Immature natural killer cell (primary cell): ENCODE data around the gene CD69. TPM values are rescaled to one million over a fixed set of nuclear protein-coding genes. Genes with fewer than 3 reads are reported as not detected.
"Not testable (repeated sequence)": the region's sequence is repeated elsewhere in the genome, so short reads cannot be mapped to it uniquely, and the experiment has no call there.

Experiments used
- DNase-seq, 3 donors: peaks; one replicate each; pipeline ENCODE4 v3.0.0; 2022; ENCODE audit warnings: mixed read lengths in 1 of 3
- H3K27ac Mint-ChIP-seq, 6 donors: one replicate each; pipeline ENCODE4 v1.8.0; 2020; ENCODE audit warnings: mixed read lengths in 6 of 6, mild to moderate bottlenecking in 5 of 6, inconsistent platforms in 4 of 6, moderate library complexity in 3 of 6
- H3K27me3 Mint-ChIP-seq, 3 donors: one replicate each; pipeline ENCODE4 v1.8.0; 2020 to 2021; ENCODE audit warnings: low read depth in 3 of 3, mild to moderate bottlenecking in 3 of 3, mixed read lengths in 3 of 3, moderate library complexity in 3 of 3, inconsistent platforms in 1 of 3
- H3K36me3 Mint-ChIP-seq, 3 donors: one replicate each; pipeline ENCODE4 v1.8.0; 2020; ENCODE audit warnings: mixed read lengths in 3 of 3, inconsistent platforms in 2 of 3, mild to moderate bottlenecking in 2 of 3
- H3K4me1 Mint-ChIP-seq, 2 donors: one replicate each; pipeline ENCODE4 v1.8.0; 2020; ENCODE audit warnings: inconsistent platforms in 2 of 2, mild to moderate bottlenecking in 2 of 2, mixed read lengths in 2 of 2, moderate library complexity in 1 of 2
- H3K4me3 Mint-ChIP-seq, 5 donors: one replicate each; pipeline ENCODE4 v1.8.0; 2020; ENCODE audit warnings: mild to moderate bottlenecking in 5 of 5, mixed read lengths in 5 of 5, inconsistent platforms in 3 of 5, moderate library complexity in 3 of 5
- H3K9me3 Mint-ChIP-seq, 6 donors: one replicate each; pipeline ENCODE4 v1.8.0; 2020; ENCODE audit warnings: mild to moderate bottlenecking in 6 of 6, mixed read lengths in 6 of 6, inconsistent platforms in 4 of 6, moderate library complexity in 3 of 6
- polyA plus RNA-seq, 3 donors: library from polyadenylated mRNA; unstranded; fragments of 300-500 nt; fragmentation: Illumina TruSeq; gene quantifications; one replicate each; pipeline ENCODE4 v1.2.3, GENCODE V29; 2021

CD69 gene
- polyA plus RNA-seq, 3 donors from 2014 or later, result 142 to 434 (median 240) TPM

DNA sequence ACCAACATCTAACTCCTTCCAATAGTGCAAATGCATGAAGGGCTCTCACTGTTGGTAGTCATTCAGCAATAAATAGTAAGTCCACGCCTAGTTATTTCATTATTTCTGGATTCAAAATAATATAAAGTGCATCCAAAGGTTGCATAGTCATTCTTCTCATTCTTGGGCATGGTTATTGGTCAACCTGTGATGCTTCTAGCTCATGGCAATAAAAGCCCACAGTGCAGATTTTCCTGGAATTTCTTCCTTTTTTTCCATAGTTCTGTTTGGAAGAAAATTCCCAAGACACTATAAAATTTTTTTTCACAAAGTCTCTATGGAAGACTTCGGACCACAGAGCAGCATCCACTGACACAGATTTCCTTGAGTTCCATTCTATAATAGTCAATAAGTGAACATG, 7.6 kb downstream of the CD69 start:
- no peak for DNase-seq
- peaks cover 3 to 16% (median 4%) of the 10 kb centered on the region in 3 donors for H3K27me3 Mint-ChIP-seq
- no peak overlapping the region for H3K4me3 Mint-ChIP-seq
- peaks cover 45 to 81% of the 10 kb centered on the region in 2 donors for H3K4me1 Mint-ChIP-seq
- peak overlapping the region; percentile 17 to 100 (median 66) for H3K27ac Mint-ChIP-seq
- H3K9me3 Mint-ChIP-seq, result no peaks in the 10 kb centered on the region
- peaks cover 31 to 40% (median 38%) of the 10 kb centered on the region in 3 donors for H3K36me3 Mint-ChIP-seq

DNA sequence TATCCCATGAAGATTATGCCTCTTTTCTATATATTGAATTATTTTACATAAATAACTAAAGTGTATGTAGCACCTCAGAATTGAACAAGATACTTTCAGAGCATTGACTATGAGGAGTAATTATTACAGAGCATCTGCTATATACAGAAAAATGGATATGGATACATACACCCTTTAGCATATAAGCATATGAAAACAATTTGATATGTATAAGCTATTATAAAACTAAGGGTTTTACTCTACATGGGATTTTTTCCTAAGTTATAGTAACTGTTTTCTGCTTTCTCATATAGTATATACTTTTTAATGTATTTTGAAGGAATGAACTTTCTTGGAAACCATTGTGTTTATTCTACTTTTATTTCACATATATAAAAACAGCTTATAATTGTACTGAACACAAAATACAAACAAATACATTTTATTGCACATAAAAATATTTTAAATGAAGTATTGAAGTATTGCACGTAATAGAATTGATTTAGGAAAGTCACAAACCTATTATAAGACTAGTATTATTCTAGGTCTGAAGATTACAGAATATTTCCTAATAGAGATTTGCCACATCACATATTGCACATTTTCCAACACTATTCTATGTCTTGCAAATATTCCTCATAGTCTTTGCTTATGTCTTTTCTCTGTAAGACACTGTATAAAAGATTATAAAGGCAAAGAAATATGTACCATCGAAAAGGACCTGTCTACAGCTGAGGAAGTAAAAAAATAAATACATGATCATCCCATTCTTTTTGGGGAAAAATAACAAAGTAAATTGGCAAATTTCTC, 8.4 kb downstream of the CD69 start:
- Mint-ChIP-seq H3K27ac (peak overlapping the region; percentile 82 to 100 (median 92)), H3K27me3 (peaks cover 3 to 10% (median 4%) of the 10 kb centered on the region in 3 donors), H3K4me3 (peak overlapping the region in 1 of 5 donors; percentile 20), H3K4me1 (peaks cover 38 to 74% of the 10 kb centered on the region in 2 donors), H3K9me3 (no peaks in the 10 kb centered on the region), H3K36me3 (peaks cover 24 to 40% (median 38%) of the 10 kb centered on the region in 3 donors)
- DNase-seq, result no peak

DNA sequence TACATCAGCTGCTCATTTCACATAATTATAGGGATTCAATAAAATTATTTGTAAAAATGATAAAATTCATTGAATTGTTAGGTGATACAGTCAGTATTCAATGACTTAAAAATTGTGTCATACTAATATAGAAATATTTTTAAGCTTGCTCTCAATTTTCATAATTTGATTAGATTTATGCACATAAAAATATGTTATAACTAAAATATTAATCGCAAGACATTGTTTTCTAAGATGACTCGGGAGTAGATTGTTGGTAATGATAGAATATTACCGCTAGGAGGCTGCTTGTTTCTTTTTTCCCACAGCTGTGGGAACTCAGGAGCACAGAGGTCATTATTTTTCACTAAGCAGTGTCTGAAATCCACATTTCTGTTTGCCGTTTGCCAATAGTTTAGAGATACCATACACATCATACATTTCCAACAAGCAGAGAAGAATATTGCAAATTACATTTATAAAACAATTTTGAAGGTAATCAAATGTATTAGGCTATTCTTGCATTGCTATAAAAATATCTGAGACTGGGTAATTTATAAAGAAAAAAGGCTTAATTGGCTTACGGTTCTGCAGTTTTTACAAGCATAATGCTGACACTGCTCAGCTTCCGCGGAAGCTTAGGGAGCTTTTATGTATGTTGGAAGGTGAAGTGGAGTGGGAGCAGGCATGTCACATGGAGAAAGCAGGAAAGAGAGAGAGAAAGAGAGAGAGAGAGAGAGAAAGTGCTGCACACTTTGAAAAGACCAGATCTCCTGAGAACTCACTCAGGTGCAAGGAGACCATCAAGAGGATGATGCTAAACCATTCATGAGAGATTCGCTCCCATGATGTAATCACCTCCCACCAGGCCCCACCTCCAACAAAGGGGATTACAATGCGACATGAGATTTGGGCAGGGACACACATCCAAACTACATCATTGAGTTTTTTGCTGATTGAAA, 9.2 kb downstream of the CD69 start:
- H3K27me3 Mint-ChIP-seq, result peaks cover 4 to 10% (median 6%) of the 10 kb centered on the region in 3 donors
- peaks cover 30 to 65% of the 10 kb centered on the region in 2 donors for H3K4me1 Mint-ChIP-seq
- peak overlapping the region in 4 of 5 donors; percentile 10 to 58 (median 26) for H3K4me3 Mint-ChIP-seq
- H3K27ac Mint-ChIP-seq, result peak overlapping the region; percentile 82 to 95 (median 88)
- peak in 2 of 3 donors; percentile 44 to 45 for DNase-seq
- H3K9me3 Mint-ChIP-seq, result no peaks in the 10 kb centered on the region
- H3K36me3 Mint-ChIP-seq, result peaks cover 23 to 40% (median 37%) of the 10 kb centered on the region in 3 donors

DNA sequence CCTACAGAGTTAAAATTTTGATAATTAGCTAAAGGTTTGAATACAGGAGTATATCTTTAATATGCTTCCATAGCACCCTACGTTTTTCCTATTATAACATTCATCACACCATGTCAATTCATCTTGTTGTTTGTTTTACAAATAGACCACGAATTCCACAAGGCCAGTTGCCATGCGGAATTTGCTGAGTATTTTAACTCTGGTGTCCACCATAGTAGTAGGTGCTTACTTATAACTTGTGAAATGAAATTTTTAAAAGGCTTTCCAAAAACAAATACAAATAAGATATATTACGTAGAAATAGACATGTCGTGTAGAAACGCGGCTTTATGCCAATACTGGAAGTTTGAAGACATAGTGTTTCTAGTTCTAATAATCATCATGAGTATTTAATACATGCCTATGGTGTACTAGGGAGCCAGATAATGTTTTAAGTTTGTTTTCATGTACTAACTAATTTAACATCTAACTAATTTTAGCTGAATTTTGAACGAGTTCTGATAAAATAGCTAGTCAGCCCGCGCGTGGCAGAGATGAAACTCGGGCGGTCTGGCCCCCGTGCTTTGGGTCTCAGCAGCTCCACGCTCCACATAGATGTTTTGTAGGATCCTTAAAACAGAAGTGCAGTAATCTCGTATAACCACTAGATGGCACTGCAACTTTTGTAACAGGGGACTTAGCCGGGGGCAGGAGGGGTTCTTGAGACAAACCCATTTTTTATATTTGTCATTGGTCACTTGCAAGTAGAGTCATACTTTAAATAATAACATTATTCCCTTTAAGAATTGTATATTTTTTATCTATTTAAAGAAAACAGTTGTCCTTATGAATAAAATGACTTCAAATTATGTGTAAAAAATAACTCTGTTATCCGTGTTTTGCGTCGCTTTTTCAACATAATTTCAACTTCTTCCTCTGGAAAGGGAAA, 10.2 kb downstream of the CD69 start:
- H3K4me1 Mint-ChIP-seq, result peaks cover 23 to 56% of the 10 kb centered on the region in 2 donors
- H3K36me3 Mint-ChIP-seq, result peaks cover 17 to 34% (median 31%) of the 10 kb centered on the region in 3 donors
- no peaks in the 10 kb centered on the region for H3K9me3 Mint-ChIP-seq
- peak overlapping the region; percentile 71 to 88 (median 74) for H3K4me3 Mint-ChIP-seq
- peak; percentile 73 to 79 (median 76) for DNase-seq
- H3K27ac Mint-ChIP-seq, result peak overlapping the region in 5 of 6 donors; percentile 71 to 92 (median 83)
- peaks cover 4 to 10% (median 6%) of the 10 kb centered on the region in 3 donors for H3K27me3 Mint-ChIP-seq

DNA sequence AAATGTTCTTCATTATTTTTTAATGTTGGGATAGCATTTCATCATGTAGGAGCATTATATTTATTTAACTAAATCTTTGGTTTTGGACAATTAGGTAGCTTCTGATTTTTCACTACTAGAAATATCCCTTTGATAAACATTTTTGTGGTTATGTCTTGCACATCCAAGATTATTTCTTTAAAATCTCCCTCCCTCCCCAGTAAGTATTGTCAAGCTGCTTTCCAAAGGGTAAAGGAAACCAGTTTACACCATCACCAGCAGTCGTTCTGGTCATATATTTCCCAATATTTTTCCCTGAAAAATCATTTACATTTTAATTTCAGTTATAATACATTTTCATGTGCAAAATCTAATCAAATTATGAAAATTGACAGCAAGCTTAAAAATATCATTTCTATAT, 11.1 kb downstream of the CD69 start:
- DNase-seq, result no peak
- Mint-ChIP-seq H3K27me3 (peaks cover 4 to 6% (median 6%) of the 10 kb centered on the region in 3 donors), H3K4me1 (peaks cover 20 to 50% of the 10 kb centered on the region in 2 donors), H3K9me3 (no peaks in the 10 kb centered on the region), H3K36me3 (peaks cover 13 to 25% (median 24%) of the 10 kb centered on the region in 3 donors), H3K27ac (no peak overlapping the region), H3K4me3 (no peak overlapping the region)

DNA sequence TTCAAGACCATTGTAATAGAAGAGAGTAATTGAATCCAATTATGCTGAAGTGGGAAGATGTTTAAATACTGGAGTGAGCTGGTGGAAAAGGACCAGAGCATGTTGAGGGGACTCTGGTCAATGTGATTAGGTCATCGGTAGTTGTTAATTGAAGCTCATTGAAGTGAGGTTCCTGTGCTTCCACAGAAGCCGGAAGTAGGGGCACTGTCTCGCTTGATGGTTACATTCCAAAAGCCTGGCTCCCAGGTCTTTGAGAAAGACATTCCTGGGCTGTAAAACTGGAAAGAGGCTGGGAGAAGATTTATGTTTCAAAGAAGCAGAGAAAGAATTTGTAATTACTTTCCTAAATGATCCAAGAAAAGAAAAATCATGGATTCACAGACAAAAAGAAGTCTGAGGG, 15.5 kb downstream of the CD69 start:
- peaks cover 3 to 12% (median 5%) of the 10 kb centered on the region in 3 donors for H3K27me3 Mint-ChIP-seq
- peak overlapping the region in 3 of 6 donors; percentile 15 to 90 (median 45) for H3K27ac Mint-ChIP-seq

DNA sequence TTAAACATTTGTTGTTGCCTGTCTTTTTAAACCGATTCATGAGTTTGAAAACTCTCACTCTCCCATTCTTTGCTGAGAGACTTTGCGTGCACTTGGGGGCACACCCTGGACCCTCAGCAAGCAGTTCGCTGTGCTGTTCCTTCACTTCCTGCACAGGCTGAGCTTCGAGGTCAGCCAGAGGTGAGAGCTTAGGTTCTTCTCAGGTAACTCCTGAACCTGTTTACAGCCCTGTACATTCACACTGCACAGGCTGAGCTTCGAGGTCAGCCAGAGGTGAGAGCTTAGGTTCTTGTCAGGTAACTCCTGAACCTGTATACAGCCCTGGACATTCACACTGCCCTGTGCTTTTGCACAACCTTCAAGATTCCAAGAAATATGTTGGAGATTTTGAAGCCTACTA, 18.0 kb downstream of the CD69 start:
- H3K27me3 Mint-ChIP-seq, result peaks cover 3 to 10% (median 5%) of the 10 kb centered on the region in 3 donors
- H3K4me1 Mint-ChIP-seq, result peaks cover 51 to 61% of the 10 kb centered on the region in 2 donors
- H3K4me3 Mint-ChIP-seq, result peak overlapping the region; percentile 80 to 88 (median 82)
- no peaks in the 10 kb centered on the region for H3K9me3 Mint-ChIP-seq
- H3K36me3 Mint-ChIP-seq, result no peaks in the 10 kb centered on the region
- peak in 1 of 3 donors; percentile 33 for DNase-seq
- peak overlapping the region; percentile 86 to 99 (median 96) for H3K27ac Mint-ChIP-seq

More for the DNA sequence above, 15.5 kb downstream of the CD69 start:
- Mint-ChIP-seq H3K9me3 (no peaks in the 10 kb centered on the region), H3K36me3 (no peaks in the 10 kb centered on the region), H3K4me3 (no peak overlapping the region), H3K4me1 (peaks cover 36 to 51% of the 10 kb centered on the region in 2 donors)
- no peak for DNase-seq

DNA sequence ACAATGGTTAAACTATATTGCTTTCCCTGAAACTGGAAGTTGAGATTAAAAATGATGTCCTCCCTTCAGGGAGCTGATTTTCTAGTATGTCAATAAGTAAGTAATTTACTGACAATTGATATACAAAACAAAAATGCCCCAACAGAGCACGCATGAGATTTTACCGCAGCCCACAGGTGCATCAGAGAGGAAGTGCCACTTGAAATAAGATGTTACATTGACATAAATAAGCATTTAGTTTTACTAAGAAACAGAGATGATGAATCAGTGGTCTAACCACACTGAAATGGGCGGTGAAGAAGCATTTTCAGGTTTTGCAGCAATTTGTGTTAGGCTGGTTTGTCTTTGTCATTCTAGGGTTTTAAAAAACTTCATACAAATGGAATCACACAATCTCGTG, 19.0 kb downstream of the CD69 start:
- Mint-ChIP-seq H3K9me3 (no peaks in the 10 kb centered on the region), H3K27ac (peak overlapping the region; percentile 86 to 99 (median 96)), H3K27me3 (peaks cover 2 to 10% (median 3%) of the 10 kb centered on the region in 3 donors), H3K4me1 (peaks cover 60 to 71% of the 10 kb centered on the region in 2 donors), H3K4me3 (peak overlapping the region; percentile 80 to 88 (median 82)), H3K36me3 (no peaks in the 10 kb centered on the region)
- peak; percentile 89 to 90 (median 89) for DNase-seq

DNA sequence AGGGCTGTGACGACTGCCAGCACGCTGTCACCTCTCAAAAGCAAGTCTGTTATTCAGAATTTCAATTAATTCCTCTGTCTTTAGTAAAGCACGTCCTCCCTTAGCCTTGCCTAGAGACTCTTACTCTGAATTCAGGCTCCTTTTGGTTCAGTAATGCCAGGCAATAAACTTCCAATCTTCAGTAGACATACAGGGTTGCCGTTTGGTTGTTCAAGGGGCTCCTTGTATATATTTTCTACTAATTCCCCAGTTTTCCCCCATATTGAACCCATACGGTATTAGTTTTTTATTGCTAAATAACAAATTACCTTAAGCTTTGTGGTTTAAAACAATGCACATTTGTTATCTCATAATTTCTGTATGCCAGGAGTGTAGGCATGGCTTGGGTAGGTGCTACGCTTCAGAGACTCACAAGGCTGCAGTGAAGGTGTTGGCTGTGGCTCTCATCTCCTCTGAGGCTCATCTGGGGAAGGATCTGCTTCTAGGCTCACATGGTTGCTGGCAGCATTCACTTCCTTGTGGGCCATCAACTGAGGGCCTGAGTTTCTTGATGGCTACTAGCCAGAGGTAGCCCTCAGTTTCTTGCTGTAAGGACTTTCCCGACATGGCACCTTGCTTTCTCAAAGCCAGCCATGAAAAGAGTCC, 20.5 kb downstream of the CD69 start:
- Mint-ChIP-seq H3K4me1 (peaks cover 62 to 76% of the 10 kb centered on the region in 2 donors), H3K27me3 (peaks cover 2 to 10% (median 3%) of the 10 kb centered on the region in 3 donors), H3K9me3 (no peaks in the 10 kb centered on the region), H3K36me3 (no peaks in the 10 kb centered on the region), H3K27ac (peak overlapping the region; percentile 84 to 93 (median 89)), H3K4me3 (peak overlapping the region; percentile 50 to 71 (median 64))
- no peak for DNase-seq

DNA sequence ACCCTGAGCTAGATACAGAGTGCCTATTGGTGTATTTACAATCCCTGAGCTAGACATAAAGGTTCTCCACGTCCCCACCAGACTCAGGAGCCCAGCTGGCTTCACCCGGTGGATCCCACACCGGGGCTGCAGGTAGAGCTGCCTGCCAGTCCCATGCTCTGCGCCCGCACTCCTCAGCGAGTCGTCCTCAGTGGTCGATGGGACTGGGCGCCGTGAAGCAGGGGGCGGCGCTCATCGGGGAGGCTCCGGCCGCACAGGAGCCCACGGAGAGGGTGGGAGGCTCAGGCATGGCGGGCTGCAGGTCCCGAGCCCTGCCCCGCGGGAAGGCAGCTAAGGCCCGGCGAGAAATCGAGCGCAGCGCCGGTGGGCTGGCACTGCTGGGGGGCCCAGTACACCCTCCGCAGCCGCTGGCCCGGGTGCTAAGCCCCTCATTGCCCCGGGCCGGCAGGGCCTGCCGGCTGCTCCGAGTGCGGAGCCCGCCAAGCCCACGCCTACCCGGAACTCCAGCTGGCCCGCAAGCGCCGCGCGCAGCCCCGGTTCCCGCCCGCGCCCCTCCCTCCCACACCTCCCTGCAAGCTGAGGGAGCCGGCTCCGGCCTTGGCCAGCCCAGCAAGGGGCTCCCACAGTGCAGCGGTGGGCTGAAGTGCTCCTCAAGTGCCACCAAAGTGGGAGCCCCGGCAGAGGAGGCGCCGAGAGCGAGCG, 21.1 kb downstream of the CD69 start:
- not testable (repeated sequence) for H3K9me3 Mint-ChIP-seq, H3K36me3 Mint-ChIP-seq, DNase-seq, H3K4me3 Mint-ChIP-seq, H3K27me3 Mint-ChIP-seq
- peak overlapping the region in 4 of 6 donors; percentile 86 to 93 (median 90) for H3K27ac Mint-ChIP-seq
- peaks cover 57 to 72% of the 10 kb centered on the region in 2 donors for H3K4me1 Mint-ChIP-seq

DNA sequence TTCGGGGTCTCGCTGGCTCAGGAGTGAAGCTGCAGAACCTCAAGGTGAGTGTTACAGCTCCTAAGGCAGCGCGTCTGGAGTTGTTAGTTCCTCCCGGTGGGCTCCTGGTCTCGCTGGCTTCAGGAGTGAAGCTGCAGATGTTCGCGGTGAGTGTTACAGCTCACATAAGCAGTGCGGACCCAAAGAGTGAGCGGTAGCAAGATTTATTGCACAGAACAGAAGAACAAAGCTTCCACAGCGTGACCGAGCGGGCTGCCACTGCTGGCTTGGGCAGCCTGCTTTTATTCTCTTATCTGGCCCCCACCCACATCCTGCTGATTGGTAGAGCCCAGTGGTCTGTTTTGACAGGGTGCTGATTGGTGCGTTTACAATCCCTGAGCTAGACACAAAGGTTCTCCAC, 21.8 kb downstream of the CD69 start:
- H3K27me3 Mint-ChIP-seq, DNase-seq, H3K9me3 Mint-ChIP-seq, H3K36me3 Mint-ChIP-seq: not testable (repeated sequence)
- Mint-ChIP-seq H3K27ac (peak overlapping the region in 5 of 6 donors; percentile 45 to 88 (median 78)), H3K4me1 (peaks cover 57 to 69% of the 10 kb centered on the region in 2 donors), H3K4me3 (peak overlapping the region in 1 of 5 donors; percentile 19)
